ENCODE data around the gene PGAM5. TPM values are rescaled to one million over a fixed set of nuclear protein-coding genes. Genes with fewer than 3 reads are reported as not detected.
"Not testable (repeated sequence)": the region's sequence is repeated elsewhere in the genome, so short reads cannot be mapped to it uniquely, and the experiment has no call there.

The PGAM5 gene
- polyA plus RNA-seq, 1 donor from 2014 or later, result 32.5 TPM

DNA sequence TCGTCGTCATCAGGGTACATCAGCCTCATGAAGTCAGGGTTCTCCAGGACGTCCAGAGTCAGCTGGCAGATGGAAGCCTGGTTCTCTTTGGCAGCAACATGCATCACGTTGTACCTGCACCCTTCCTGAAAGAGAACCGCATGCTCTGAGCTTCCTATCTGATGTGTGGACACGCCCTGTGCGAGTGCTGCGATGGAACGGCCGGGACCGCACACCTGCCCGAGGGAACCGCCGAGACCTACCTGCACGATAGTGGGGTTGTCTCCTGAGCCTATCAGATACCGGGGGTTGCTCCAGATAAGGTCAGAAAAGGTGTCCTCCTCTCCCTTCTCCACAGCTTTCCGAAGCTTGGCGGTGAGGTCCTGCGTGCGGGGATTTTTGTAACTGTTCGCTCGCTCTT, 37.3 kb downstream of the PGAM5 start:
- Histone ChIP-seq H3K36me3 (ENCODE audit: insufficient read depth, low read length) (peaks cover 6% of the 10 kb centered on the region), H3K27ac (ENCODE audit: low read length) (no peak overlapping the region), H4K20me1 (ENCODE audit: insufficient read depth) (no peaks in the 10 kb centered on the region), H3K9me2 (ENCODE audit: insufficient read depth, low read length) (no peaks in the 10 kb centered on the region), H2AFZ (ENCODE audit: low read depth, low read length) (no peak overlapping the region), H3K4me2 (ENCODE audit: low read length) (no peak overlapping the region), H3K9me3 (ENCODE audit: low read length) (no peaks in the 10 kb centered on the region), H3K4me3 (ENCODE audit: low read length) (no peak overlapping the region), H3F3A (ENCODE audit: insufficient read depth, low read length, poor library complexity, severe bottlenecking) (no peaks in the 10 kb centered on the region), H3K9ac (ENCODE audit: low read length) (no peak overlapping the region), H3K79me2 (replicated peaks; ENCODE audit: insufficient read depth, low read length) (no peaks in the 10 kb centered on the region), H3K27me3 (ENCODE audit: insufficient read depth, low read depth, low read length) (no peaks in the 10 kb centered on the region)
- TF ChIP-seq, protein P1, sequence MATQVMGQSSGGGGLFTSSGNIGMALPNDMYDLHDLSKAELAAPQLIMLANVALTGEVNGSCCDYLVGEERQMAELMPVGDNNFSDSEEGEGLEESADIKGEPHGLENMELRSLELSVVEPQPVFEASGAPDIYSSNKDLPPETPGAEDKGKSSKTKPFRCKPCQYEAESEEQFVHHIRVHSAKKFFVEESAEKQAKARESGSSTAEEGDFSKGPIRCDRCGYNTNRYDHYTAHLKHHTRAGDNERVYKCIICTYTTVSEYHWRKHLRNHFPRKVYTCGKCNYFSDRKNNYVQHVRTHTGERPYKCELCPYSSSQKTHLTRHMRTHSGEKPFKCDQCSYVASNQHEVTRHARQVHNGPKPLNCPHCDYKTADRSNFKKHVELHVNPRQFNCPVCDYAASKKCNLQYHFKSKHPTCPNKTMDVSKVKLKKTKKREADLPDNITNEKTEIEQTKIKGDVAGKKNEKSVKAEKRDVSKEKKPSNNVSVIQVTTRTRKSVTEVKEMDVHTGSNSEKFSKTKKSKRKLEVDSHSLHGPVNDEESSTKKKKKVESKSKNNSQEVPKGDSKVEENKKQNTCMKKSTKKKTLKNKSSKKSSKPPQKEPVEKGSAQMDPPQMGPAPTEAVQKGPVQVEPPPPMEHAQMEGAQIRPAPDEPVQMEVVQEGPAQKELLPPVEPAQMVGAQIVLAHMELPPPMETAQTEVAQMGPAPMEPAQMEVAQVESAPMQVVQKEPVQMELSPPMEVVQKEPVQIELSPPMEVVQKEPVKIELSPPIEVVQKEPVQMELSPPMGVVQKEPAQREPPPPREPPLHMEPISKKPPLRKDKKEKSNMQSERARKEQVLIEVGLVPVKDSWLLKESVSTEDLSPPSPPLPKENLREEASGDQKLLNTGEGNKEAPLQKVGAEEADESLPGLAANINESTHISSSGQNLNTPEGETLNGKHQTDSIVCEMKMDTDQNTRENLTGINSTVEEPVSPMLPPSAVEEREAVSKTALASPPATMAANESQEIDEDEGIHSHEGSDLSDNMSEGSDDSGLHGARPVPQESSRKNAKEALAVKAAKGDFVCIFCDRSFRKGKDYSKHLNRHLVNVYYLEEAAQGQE (IDR thresholded peaks at IDR 0.05; ENCODE audit: borderline replicate concordance), result no peak
- TF ChIP-seq MXI1 (conservative IDR thresholded peaks at IDR 0.05; ENCODE audit: poor library complexity, severe bottlenecking) (no peak), EZH2 (IDR thresholded peaks at IDR 0.05; ENCODE audit: borderline replicate concordance, insufficient read depth, low read length, poor library complexity, severe bottlenecking) (no peak), TAF1 (IDR thresholded peaks at IDR 0.05; ENCODE audit: low read depth) (no peak), EP300 (conservative IDR thresholded peaks at IDR 0.05; ENCODE audit: poor library complexity, severe bottlenecking) (no peak), SMC3 (conservative IDR thresholded peaks at IDR 0.05; ENCODE audit: poor library complexity) (no peak), POLR2AphosphoS5 (IDR thresholded peaks at IDR 0.05) (no peak), RAD21 (conservative IDR thresholded peaks at IDR 0.05) (no peak)
- TF ChIP-seq, protein P2, sequence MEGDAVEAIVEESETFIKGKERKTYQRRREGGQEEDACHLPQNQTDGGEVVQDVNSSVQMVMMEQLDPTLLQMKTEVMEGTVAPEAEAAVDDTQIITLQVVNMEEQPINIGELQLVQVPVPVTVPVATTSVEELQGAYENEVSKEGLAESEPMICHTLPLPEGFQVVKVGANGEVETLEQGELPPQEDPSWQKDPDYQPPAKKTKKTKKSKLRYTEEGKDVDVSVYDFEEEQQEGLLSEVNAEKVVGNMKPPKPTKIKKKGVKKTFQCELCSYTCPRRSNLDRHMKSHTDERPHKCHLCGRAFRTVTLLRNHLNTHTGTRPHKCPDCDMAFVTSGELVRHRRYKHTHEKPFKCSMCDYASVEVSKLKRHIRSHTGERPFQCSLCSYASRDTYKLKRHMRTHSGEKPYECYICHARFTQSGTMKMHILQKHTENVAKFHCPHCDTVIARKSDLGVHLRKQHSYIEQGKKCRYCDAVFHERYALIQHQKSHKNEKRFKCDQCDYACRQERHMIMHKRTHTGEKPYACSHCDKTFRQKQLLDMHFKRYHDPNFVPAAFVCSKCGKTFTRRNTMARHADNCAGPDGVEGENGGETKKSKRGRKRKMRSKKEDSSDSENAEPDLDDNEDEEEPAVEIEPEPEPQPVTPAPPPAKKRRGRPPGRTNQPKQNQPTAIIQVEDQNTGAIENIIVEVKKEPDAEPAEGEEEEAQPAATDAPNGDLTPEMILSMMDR (IDR thresholded peaks at IDR 0.05; ENCODE audit: poor library complexity, severe bottlenecking), result no peak

DNA sequence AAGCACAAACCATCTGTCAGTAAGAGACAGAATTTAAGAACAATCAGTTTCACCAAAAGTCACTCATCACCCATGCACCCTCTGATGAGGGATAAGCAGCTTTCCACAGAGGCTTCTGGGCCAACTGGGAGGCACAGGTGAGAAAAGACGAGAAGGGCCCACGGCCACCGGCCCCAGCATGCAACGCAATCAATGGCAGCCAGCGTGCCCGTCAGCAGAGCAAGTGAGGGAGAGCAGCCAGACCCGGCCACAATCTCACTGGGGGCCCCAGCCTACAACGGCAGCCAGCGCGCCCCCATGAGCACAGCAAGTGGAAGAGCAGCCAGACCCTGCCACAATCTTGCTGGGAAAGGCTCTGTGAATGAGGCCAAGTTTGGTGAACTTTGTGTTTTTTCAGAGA, 37.7 kb downstream of the PGAM5 start:
- no peaks in the 10 kb centered on the region for H3F3A ChIP-seq (ENCODE audit: insufficient read depth, low read length, poor library complexity, severe bottlenecking)
- H3K4me2 ChIP-seq (ENCODE audit: low read length), result no peak overlapping the region
- H3K9me2 ChIP-seq (ENCODE audit: insufficient read depth, low read length), result no peaks in the 10 kb centered on the region
- H3K27me3 ChIP-seq (ENCODE audit: insufficient read depth, low read depth, low read length), result no peaks in the 10 kb centered on the region
- TF ChIP-seq EZH2 (IDR thresholded peaks at IDR 0.05; ENCODE audit: borderline replicate concordance, insufficient read depth, low read length, poor library complexity, severe bottlenecking) (no peak), EP300 (conservative IDR thresholded peaks at IDR 0.05; ENCODE audit: poor library complexity, severe bottlenecking) (no peak), POLR2AphosphoS5 (IDR thresholded peaks at IDR 0.05) (no peak), TAF1 (IDR thresholded peaks at IDR 0.05; ENCODE audit: low read depth) (no peak), MXI1 (conservative IDR thresholded peaks at IDR 0.05; ENCODE audit: poor library complexity, severe bottlenecking) (no peak), SMC3 (conservative IDR thresholded peaks at IDR 0.05; ENCODE audit: poor library complexity) (no peak), RAD21 (conservative IDR thresholded peaks at IDR 0.05) (no peak)
- TF ChIP-seq, protein P1 (IDR thresholded peaks at IDR 0.05; ENCODE audit: borderline replicate concordance), result no peak
- TF ChIP-seq, protein P2 (IDR thresholded peaks at IDR 0.05; ENCODE audit: poor library complexity, severe bottlenecking), result no peak
- no peak overlapping the region for H3K27ac ChIP-seq (ENCODE audit: low read length)
- H3K79me2 ChIP-seq (replicated peaks; ENCODE audit: insufficient read depth, low read length), result no peaks in the 10 kb centered on the region
- no peaks in the 10 kb centered on the region for H4K20me1 ChIP-seq (ENCODE audit: insufficient read depth)
- no peak overlapping the region for H3K9ac ChIP-seq (ENCODE audit: low read length)
- no peak overlapping the region for H3K4me3 ChIP-seq (ENCODE audit: low read length)
- no peaks in the 10 kb centered on the region for H3K9me3 ChIP-seq (ENCODE audit: low read length)
- peaks cover 6% of the 10 kb centered on the region for H3K36me3 ChIP-seq (ENCODE audit: insufficient read depth, low read length)
- no peak overlapping the region for H2AFZ ChIP-seq (ENCODE audit: low read depth, low read length)

DNA sequence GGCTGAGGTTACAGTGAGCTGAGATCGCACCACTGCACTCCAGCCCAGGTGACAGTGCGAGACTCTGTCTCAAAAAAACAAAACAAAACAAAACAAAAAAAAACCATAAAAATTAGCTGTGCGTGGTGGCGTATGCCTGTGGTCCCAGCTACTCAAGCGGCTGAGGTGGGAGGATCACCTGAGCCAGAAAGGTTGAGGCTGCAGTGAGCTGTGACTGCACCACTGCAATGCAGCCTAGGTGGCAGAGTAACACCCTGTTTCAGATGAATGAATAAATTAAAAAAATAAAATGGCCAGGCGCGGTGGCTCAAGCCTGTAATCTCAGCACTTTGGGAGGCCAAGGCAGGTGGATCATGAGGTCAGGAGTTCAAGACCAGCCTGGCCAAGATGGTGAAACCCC, 43.0 kb downstream of the PGAM5 start:
- H4K20me1 ChIP-seq (ENCODE audit: insufficient read depth); H3K9ac ChIP-seq (ENCODE audit: low read length); H3K27me3 ChIP-seq (ENCODE audit: insufficient read depth, low read depth, low read length); H3K36me3 ChIP-seq (ENCODE audit: insufficient read depth, low read length); H2AFZ ChIP-seq (ENCODE audit: low read depth, low read length); H3K4me3 ChIP-seq (ENCODE audit: low read length); H3F3A ChIP-seq (ENCODE audit: insufficient read depth, low read length, poor library complexity, severe bottlenecking); H3K9me3 ChIP-seq (ENCODE audit: low read length); H3K27ac ChIP-seq (ENCODE audit: low read length); H3K4me2 ChIP-seq (ENCODE audit: low read length); H3K9me2 ChIP-seq (ENCODE audit: insufficient read depth, low read length): not testable (repeated sequence)
- H3K79me2 ChIP-seq (replicated peaks; ENCODE audit: insufficient read depth, low read length), result peaks cover 17% of the 10 kb centered on the region
